NCI-H2081 treated with DMSO at 0.1 percent for 48 hours (cell line): ENCODE measurements around the gene LARP6.

ENCODE experiments used
- DNase-seq: peaks from one replicate; lab custom pipeline; 2025; lab: John Stamatoyannopoulos, UW

Gene LARP6

GRCh38 chr15:70793694-70794093 lies 60.3 kb downstream of the LARP6 start:
- DNase-seq: no peak

GRCh38 chr15:70792171-70792573 lies 61.8 kb downstream of the LARP6 start:
- no peak for DNase-seq

GRCh38 chr15:70791259-70791658 lies 62.7 kb downstream of the LARP6 start:
- no peak for DNase-seq

GRCh38 chr15:70789213-70789612 lies 64.7 kb downstream of the LARP6 start:
- DNase-seq: no peak

- DNase-seq: no peak
These were observed 65.6 kb downstream of the LARP6 start for GRCh38 chr15:70788114-70789049.

- no peak for DNase-seq
These were observed 67.0 kb downstream of the LARP6 start for GRCh38 chr15:70786996-70787395.

- DNase-seq: no peak
These were observed 70.3 kb downstream of the LARP6 start for GRCh38 chr15:70783610-70784022.

- DNase-seq: no peak
These were observed 70.9 kb downstream of the LARP6 start for GRCh38 chr15:70783041-70783440.

GRCh38 chr15:70781236-70781635 lies 72.7 kb downstream of the LARP6 start:
- no peak for DNase-seq
